Dedifferentiated amniotic fluid mesenchymal stem cell (primary cell): ENCODE measurements around the gene ANP32B.
A peak's percentile ranks its signal among the peaks of the same experiment; 100 is the strongest.

Source experiments
- DNase-seq: peaks from one replicate; pipeline ENCODE4 v3.0.0-alpha.2; 2016; ENCODE audit errors: extremely low spot score

The ANP32B gene

GRCh38 chr9:98024702-98025101, 41.6 kb downstream of the ANP32B start:
- no peak for DNase-seq

GRCh38 chr9:98031169-98031568, 48.0 kb downstream of the ANP32B start:
- no peak for DNase-seq

- no peak for DNase-seq
Observed at GRCh38 chr9:98031935-98032334, 48.8 kb downstream of the ANP32B start.

GRCh38 chr9:98034593-98035546, 51.7 kb downstream of the ANP32B start:
- peak; percentile 62 for DNase-seq

- DNase-seq: no peak
Observed at GRCh38 chr9:98037357-98037756, 54.2 kb downstream of the ANP32B start.

- no peak for DNase-seq
Observed at GRCh38 chr9:98038958-98039357, 55.8 kb downstream of the ANP32B start.

- DNase-seq: no peak
Observed at GRCh38 chr9:98039607-98040017, 56.5 kb downstream of the ANP32B start.

GRCh38 chr9:98040212-98040611, 57.1 kb downstream of the ANP32B start:
- DNase-seq: no peak

GRCh38 chr9:98043915-98044314, 60.8 kb downstream of the ANP32B start:
- DNase-seq: no peak

GRCh38 chr9:98045234-98046179, 62.4 kb downstream of the ANP32B start:
- DNase-seq: no peak

- no peak for DNase-seq
Observed at GRCh38 chr9:98046180-98046543, 63.0 kb downstream of the ANP32B start.

GRCh38 chr9:98047002-98047401, 63.9 kb downstream of the ANP32B start:
- DNase-seq: no peak

- DNase-seq: no peak
Observed at GRCh38 chr9:98049288-98050072, 66.3 kb downstream of the ANP32B start.

GRCh38 chr9:98050351-98050750, 67.2 kb downstream of the ANP32B start:
- DNase-seq: no peak

- DNase-seq: no peak
Observed at GRCh38 chr9:98054376-98054951, 71.3 kb downstream of the ANP32B start.

- DNase-seq: peak; percentile 86
Observed at GRCh38 chr9:98056269-98057137, 73.4 kb downstream of the ANP32B start, which contains the start of gene NANS. NANS (plus strand) TSS chr9:98056732; CDS start chr9:98056809, 77 bp downstream.

- peak; percentile 17 for DNase-seq
Observed at GRCh38 chr9:98057138-98057799, 74.1 kb downstream of the ANP32B start.

- DNase-seq: no peak
Observed at GRCh38 chr9:98062161-98062560, 79.0 kb downstream of the ANP32B start.

GRCh38 chr9:98064623-98065392, 81.7 kb downstream of the ANP32B start:
- DNase-seq: no peak
